Thoracic aorta (tissue), 2 donors: ENCODE measurements around the gene LGALS9. TPM values are rescaled to one million over a fixed set of nuclear protein-coding genes. Genes with fewer than 3 reads are reported as not detected.
A peak's percentile ranks its signal among the peaks of the same experiment; 100 is the strongest.
"Not testable (repeated sequence)": the region's sequence is repeated elsewhere in the genome, so short reads cannot be mapped to it uniquely, and the experiment has no call there.

Experiments
- ATAC-seq: fragments of 150-250 bp; one replicate; pipeline ENCODE4 v1.8.0; 2017; ENCODE audit warnings: low read depth; ENCODE audit not compliant: insufficient number of reproducible peaks, low FRiP score
- DNase-seq: peaks from one replicate; pipeline ENCODE4 v3.0.0-alpha.2; 2020; ENCODE audit warnings: low spot score
- H3K27ac ChIP-seq, 2 donors: fragments of 200-600 bp; sonication (generic); 1 replicate in 1 of 2; 2 replicates in 1 of 2; pipeline ENCODE4 v1.5.1; 2016; ENCODE audit warnings: mild to moderate bottlenecking in 2 of 2, moderate library complexity in 2 of 2
- H3K27me3 ChIP-seq: fragments of 200-600 bp; sonication (generic); replicated peaks from 2 replicates; pipeline ENCODE4 v1.6.0; 2016; ENCODE audit warnings: mild to moderate bottlenecking; ENCODE audit not compliant: insufficient read depth
- H3K36me3 ChIP-seq: fragments of 200-600 bp; sonication (generic); one replicate; pipeline ENCODE4 v1.5.1; 2016
- H3K4me1 ChIP-seq, 2 donors: fragments of 200-600 bp; sonication (generic); 1 replicate in 1 of 2; 2 replicates in 1 of 2; pipeline versions ENCODE4 v1.5.1 to v1.6.0; 2016; ENCODE audit warnings: low read depth in 2 of 2, mild to moderate bottlenecking in 1 of 2; ENCODE audit not compliant: control insufficient read depth in 1 of 2
- H3K4me3 ChIP-seq: fragments of 200-600 bp; sonication (generic); 2 replicates; pipeline ENCODE4 v1.5.1; 2016; ENCODE audit warnings: mild to moderate bottlenecking
- H3K9me3 ChIP-seq: fragments of 200-600 bp; sonication (generic); 2 replicates; pipeline ENCODE4 v1.5.1; 2016
- total RNA-seq, 2 donors: library from RNA; depleted of rRNA; stranded (reverse); fragments of >200 nt; gene quantifications; one replicate each; pipeline versions ENCODE4 v1.1.0 to v1.2.3, GENCODE V29; 2016
- TF ChIP-seq, protein P1 (sequence below): fragments of 200-600 bp; sonication (generic); IDR thresholded peaks from one replicate; pipeline ENCODE4 v1.5.1; 2019; ENCODE audit warnings: antibody characterized with exemption

LGALS9 gene
- total RNA-seq, 2 donors from 2014 or later: 34.8 to 77.4 TPM

DNA sequence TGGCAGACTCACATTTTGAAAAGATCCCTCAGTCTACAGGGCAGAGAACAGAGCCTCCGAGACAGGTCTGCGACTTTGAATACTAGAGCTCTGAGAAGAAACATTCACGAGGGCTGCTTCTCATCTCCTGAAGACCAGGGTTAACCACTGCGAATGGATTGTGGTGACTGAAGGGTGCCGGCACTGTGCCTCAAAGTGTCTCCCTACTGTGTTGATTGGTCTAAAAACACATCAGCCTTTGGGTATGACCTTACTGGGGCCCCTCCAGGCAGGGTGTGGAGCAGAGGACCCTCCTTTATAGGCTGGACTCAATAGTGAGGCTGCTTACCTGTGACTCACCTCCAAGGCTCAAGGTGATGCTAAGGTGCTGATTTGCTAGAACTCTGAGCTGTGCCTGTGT, 2.6 kb upstream of the LGALS9 start:
- TF ChIP-seq, protein P1, sequence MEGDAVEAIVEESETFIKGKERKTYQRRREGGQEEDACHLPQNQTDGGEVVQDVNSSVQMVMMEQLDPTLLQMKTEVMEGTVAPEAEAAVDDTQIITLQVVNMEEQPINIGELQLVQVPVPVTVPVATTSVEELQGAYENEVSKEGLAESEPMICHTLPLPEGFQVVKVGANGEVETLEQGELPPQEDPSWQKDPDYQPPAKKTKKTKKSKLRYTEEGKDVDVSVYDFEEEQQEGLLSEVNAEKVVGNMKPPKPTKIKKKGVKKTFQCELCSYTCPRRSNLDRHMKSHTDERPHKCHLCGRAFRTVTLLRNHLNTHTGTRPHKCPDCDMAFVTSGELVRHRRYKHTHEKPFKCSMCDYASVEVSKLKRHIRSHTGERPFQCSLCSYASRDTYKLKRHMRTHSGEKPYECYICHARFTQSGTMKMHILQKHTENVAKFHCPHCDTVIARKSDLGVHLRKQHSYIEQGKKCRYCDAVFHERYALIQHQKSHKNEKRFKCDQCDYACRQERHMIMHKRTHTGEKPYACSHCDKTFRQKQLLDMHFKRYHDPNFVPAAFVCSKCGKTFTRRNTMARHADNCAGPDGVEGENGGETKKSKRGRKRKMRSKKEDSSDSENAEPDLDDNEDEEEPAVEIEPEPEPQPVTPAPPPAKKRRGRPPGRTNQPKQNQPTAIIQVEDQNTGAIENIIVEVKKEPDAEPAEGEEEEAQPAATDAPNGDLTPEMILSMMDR: no peak
- no peak for ATAC-seq
- H3K9me3 ChIP-seq: no peaks in the 10 kb centered on the region

DNA sequence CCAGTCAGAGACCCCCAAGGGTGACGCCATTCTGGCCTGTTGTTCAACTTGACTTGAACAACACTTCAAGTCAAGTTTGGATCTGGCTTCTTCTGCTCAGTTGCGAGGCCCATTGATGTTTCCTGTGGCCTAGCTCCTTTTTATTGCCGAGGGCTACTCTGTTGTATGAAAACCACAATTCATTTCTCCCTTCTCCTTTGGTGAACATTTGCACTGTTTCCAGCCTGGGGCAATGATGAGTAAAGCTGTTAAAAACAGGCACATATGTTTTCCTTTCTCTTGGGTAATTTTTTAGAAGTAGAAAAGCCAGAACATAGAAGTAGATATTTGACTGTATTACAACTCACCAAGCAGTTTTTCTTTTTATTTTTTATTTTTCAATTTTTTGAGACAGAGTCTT, 1.7 kb upstream of the LGALS9 start:
- not testable (repeated sequence) for DNase-seq, H3K36me3 ChIP-seq, ATAC-seq, H3K27ac ChIP-seq, H3K9me3 ChIP-seq, H3K27me3 ChIP-seq, H3K4me3 ChIP-seq
- peaks cover 14 to 21% of the 10 kb centered on the region in 2 donors for H3K4me1 ChIP-seq

More for the DNA sequence above, 2.6 kb upstream of the LGALS9 start:
- H3K27me3 ChIP-seq: no peaks in the 10 kb centered on the region
- DNase-seq: no peak
- H3K27ac ChIP-seq: no peak overlapping the region
- H3K36me3 ChIP-seq: no peaks in the 10 kb centered on the region
- no peak overlapping the region for H3K4me3 ChIP-seq
- peaks cover 6 to 12% of the 10 kb centered on the region in 2 donors for H3K4me1 ChIP-seq

DNA sequence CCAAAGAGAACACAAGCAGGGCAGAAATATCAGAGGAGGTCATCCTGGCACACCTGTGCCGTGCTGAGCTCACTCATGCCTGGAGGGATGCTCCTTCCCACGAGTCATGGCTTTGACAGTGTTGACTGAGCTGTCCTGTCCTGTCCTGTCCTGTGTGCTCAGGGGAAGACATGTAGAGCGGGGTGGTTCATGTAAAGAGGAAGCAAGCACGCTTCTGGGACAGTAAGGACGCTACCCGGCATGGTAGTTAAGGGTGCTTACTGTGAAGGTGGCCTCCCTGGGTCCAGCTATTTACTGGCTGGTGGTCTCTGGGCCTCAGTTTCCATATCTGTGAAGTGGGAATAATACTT, 398 bp downstream of the LGALS9 start:
- TF ChIP-seq, protein P1: no peak
- no peak overlapping the region for H3K27ac ChIP-seq
- H3K9me3 ChIP-seq: no peaks in the 10 kb centered on the region
- peak overlapping the region; percentile 49 for H3K4me3 ChIP-seq
- H3K4me1 ChIP-seq: peaks cover 14 to 22% of the 10 kb centered on the region in 2 donors
- DNase-seq (no peak), ATAC-seq (no peak)
- no peaks in the 10 kb centered on the region for H3K27me3 ChIP-seq
- no peaks in the 10 kb centered on the region for H3K36me3 ChIP-seq

DNA sequence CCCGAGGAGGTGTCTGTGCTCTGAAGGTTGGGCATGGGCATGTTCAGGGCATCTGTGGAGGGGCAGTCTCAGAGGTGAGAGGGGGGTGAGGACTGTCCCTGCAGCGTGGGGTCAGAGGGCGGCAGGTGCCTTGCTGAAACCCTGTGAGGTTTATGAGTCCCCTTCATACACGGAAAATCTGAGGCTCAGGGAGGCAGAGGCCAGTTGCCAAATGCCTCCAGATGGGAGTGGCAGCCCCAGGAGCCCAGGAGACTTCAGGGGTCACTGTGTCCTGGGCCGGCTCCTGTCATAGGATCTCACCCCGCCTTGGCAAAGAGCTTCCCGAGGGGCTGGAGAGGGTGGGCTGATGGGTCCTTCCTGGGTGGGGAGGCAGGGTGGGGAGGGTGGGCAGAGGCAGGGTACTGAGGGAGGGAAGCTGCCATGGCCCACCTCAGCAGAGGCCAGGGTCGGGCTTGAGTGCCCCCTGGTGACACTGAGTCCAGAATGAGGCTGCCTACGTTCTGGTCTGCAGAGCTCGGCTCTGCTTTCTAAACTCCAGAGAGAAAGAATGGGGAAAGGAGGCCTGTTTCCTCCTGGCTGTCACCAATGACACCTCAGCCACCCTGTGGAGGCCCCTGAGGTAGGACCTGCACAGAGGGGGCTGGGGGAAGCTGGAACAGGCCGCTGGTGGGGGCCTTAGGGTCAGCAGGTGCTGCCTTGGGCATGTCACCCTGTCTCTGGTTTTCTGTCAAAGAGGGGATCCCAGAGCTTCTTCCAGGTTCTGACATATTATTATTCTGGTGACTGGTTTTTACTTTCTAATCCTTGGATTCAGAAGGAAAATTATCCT, 1.1 kb downstream of the LGALS9 start:
- ATAC-seq: no peak
- no peaks in the 10 kb centered on the region for H3K9me3 ChIP-seq
- H3K4me3 ChIP-seq: peak overlapping the region; percentile 49

DNA sequence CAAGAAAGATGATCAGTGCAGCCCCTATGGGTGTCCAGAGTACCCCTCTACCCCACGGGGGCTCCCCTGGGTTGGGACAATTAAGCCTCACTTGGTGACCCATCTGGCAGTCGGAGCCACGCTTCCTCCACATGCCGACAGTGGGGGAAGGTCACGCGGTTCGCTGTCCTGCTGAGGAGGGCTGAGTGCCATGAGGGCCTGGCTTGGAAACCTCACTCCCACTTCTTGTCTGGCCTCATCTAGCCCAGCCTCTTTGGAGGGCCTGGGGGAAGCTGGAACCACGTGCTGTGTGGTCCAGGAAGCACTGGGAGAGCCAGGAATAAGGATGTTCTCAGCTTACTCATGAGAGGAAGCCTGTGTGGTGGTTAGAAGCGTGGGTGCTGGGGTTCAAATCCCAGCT, 1.8 kb downstream of the LGALS9 start:
- ATAC-seq: peak; percentile 30
- not testable (repeated sequence) for H3K36me3 ChIP-seq, H3K9me3 ChIP-seq, H3K27ac ChIP-seq, H3K27me3 ChIP-seq
- Histone ChIP-seq H3K4me3 (peak overlapping the region; percentile 49), H3K4me1 (peaks cover 14 to 22% of the 10 kb centered on the region in 2 donors)
- peak; percentile 14 for DNase-seq

More for the DNA sequence above, 1.1 kb downstream of the LGALS9 start:
- H3K27me3 ChIP-seq: no peaks in the 10 kb centered on the region
- no peak for DNase-seq
- peaks cover 14 to 22% of the 10 kb centered on the region in 2 donors for H3K4me1 ChIP-seq
- TF ChIP-seq, protein P1: no peak
- no peaks in the 10 kb centered on the region for H3K36me3 ChIP-seq
- no peak overlapping the region for H3K27ac ChIP-seq

DNA sequence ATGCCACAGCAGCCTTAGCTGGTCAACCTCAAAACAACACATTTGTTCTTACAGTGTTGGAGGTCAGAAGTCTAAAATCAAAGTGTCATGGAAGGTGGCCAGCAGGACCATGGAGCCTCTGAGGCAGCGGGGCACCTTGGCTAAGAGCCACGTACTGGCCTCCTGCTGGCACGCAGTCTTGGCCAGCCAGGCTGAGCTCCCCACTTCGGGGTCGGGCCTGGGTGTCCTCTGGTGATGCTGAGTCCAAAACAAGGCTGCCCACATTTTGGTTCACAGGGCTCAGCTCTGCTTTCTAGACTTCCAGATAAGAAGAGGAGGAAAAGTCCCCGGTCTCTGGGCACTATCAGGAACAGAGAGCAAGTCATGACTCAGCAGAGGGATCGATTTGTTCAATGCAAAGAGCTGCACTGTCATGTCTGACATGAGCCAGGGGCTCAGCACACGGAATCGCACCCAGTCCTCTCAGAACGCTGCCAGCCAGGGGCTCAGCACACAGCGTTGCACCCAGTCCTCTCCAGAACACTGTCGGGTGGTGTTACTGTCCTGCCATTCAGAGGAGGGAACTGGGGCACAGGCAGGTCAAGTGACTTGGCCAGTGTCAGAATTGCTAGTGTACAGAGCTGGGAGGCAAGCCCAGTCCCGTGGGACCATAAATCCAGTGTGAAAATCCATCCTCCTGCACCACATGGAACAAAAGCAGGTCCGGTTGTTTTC, 2.5 kb downstream of the LGALS9 start:
- Histone ChIP-seq H3K27ac (no peak overlapping the region), H3K27me3 (no peaks in the 10 kb centered on the region), H3K9me3 (no peaks in the 10 kb centered on the region), H3K4me1 (peaks cover 14 to 22% of the 10 kb centered on the region in 2 donors), H3K36me3 (no peaks in the 10 kb centered on the region), H3K4me3 (no peak overlapping the region)
- ATAC-seq: no peak
- DNase-seq: no peak
- TF ChIP-seq, protein P1: no peak
